Stimulated activated naive CD4-positive, alpha-beta T cell (primary cell): ENCODE results near the gene RTL1.

Experiments used
- DNase-seq, 6 experiments: peaks; one replicate each; lab custom pipeline; 2025; lab: John Stamatoyannopoulos, UW

Gene RTL1

GRCh38 chr14:100882026-100882967 is 21.2 kb downstream of the RTL1 start:
- DNase-seq, result no peak

GRCh38 chr14:100881211-100882025 is 22.1 kb downstream of the RTL1 start:
- DNase-seq, result no peak

GRCh38 chr14:100880271-100881101 is 23.0 kb downstream of the RTL1 start:
- DNase-seq, result no peak

GRCh38 chr14:100879782-100880181 is 23.7 kb downstream of the RTL1 start:
- no peak for DNase-seq

- no peak for DNase-seq
Observed at GRCh38 chr14:100879194-100879593, 24.3 kb downstream of the RTL1 start.

GRCh38 chr14:100878271-100879146 is 25.0 kb downstream of the RTL1 start:
- DNase-seq, result no peak

GRCh38 chr14:100875861-100876590 is 27.5 kb downstream of the RTL1 start:
- no peak for DNase-seq

GRCh38 chr14:100875126-100875525 is 28.4 kb downstream of the RTL1 start:
- DNase-seq, result no peak

- DNase-seq, result no peak
Observed at GRCh38 chr14:100874411-100875091, 29.0 kb downstream of the RTL1 start.

GRCh38 chr14:100874051-100874410 is 29.5 kb downstream of the RTL1 start:
- no peak for DNase-seq

- DNase-seq, result no peak
Observed at GRCh38 chr14:100873096-100873482, 30.4 kb downstream of the RTL1 start.

- no peak for DNase-seq
Observed at GRCh38 chr14:100872259-100873095, 31.0 kb downstream of the RTL1 start.

GRCh38 chr14:100871234-100872186 is 32.0 kb downstream of the RTL1 start:
- no peak for DNase-seq

- no peak for DNase-seq
Observed at GRCh38 chr14:100868621-100869370, 34.7 kb downstream of the RTL1 start.

GRCh38 chr14:100867631-100868315 is 35.7 kb downstream of the RTL1 start:
- no peak for DNase-seq
